ENCODE data around the gene SEMA5A. TPM values are rescaled to one million over a fixed set of nuclear protein-coding genes. Genes with fewer than 3 reads are reported as not detected.
"Not testable (repeated sequence)": the region's sequence is repeated elsewhere in the genome, so short reads cannot be mapped to it uniquely, and the experiment has no call there.

Gene SEMA5A
- total RNA-seq, 6 experiments from 2014 or later = 54.2 to 69.7 (median 59.9) TPM

DNA sequence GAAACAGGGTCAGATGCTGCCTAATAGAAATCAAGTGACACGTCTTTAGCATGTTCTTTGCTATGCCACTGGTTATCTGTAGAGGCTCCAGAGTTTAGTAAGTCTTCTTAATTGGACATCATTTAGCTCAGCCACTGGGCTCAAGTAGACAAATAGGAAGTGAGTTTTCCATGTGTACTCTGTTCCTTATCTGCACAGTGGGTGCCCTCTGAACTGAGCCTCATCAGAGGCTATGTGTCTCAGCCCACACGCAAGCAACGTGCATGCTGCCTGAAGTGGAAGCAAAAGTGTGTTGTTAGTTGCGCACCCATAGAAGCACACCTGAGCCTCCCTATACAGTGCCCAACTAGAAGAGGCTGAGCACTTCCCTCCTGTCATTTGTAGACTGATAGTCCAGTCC is 134.7 kb downstream of the SEMA5A start:
- Mint-ChIP-seq H3K9me3 (no peaks in the 10 kb centered on the region), H3K36me3 (ENCODE audit: low read depth) (peaks cover 17% of the 10 kb centered on the region), H3K4me3 (no peak overlapping the region), H3K27me3 (ENCODE audit: insufficient read depth) (no peaks in the 10 kb centered on the region; the same call in 1 of the 2 replicates), H3K4me1 (ENCODE audit: low read depth) (0 out of 2 replicates have a peak, but pooled peaks cover 4% of the 10 kb centered on the region), H3K27ac (no peak overlapping the region)
- TF ChIP-seq, protein P1, sequence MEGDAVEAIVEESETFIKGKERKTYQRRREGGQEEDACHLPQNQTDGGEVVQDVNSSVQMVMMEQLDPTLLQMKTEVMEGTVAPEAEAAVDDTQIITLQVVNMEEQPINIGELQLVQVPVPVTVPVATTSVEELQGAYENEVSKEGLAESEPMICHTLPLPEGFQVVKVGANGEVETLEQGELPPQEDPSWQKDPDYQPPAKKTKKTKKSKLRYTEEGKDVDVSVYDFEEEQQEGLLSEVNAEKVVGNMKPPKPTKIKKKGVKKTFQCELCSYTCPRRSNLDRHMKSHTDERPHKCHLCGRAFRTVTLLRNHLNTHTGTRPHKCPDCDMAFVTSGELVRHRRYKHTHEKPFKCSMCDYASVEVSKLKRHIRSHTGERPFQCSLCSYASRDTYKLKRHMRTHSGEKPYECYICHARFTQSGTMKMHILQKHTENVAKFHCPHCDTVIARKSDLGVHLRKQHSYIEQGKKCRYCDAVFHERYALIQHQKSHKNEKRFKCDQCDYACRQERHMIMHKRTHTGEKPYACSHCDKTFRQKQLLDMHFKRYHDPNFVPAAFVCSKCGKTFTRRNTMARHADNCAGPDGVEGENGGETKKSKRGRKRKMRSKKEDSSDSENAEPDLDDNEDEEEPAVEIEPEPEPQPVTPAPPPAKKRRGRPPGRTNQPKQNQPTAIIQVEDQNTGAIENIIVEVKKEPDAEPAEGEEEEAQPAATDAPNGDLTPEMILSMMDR (IDR thresholded peaks at IDR 0.05) = no peak
- DNase-seq = no peak

DNA sequence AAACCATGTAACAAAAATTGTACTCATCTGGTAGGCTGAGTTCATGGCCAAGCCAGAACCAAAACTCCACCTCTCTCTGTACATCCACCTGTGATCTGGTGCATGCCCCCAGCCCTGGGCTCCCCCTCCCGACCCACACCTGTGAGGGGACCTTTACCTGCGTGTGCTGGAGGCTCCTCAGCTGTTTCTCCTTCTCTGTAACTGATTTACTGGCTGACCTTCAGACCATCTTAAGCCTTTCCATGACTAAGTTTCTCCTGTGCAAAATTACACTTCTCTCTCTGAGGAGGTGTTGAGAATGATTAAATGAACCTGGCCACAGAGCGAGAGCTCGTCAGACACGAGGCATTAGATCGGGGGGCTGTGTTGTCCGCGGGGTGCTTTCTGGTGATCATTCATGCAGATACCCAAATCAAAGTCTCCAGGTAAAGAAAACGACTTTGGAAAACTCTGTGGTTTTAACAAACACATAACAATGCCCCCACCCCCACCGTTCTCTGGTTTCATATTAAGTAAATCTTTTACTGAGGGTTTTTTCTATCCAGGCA is 136.4 kb downstream of the SEMA5A start:
- Mint-ChIP-seq H3K27ac (no peak overlapping the region), H3K36me3 (ENCODE audit: low read depth) (peaks cover 17% of the 10 kb centered on the region), H3K9me3 (no peaks in the 10 kb centered on the region), H3K4me3 (no peak overlapping the region), H3K4me1 (ENCODE audit: low read depth) (0 out of 2 replicates have a peak, but pooled peaks cover 4% of the 10 kb centered on the region), H3K27me3 (ENCODE audit: insufficient read depth) (no peaks in the 10 kb centered on the region; the same call in 1 of the 2 replicates)
- TF ChIP-seq, protein P1 (IDR thresholded peaks at IDR 0.05) = no peak
- DNase-seq = no peak

DNA sequence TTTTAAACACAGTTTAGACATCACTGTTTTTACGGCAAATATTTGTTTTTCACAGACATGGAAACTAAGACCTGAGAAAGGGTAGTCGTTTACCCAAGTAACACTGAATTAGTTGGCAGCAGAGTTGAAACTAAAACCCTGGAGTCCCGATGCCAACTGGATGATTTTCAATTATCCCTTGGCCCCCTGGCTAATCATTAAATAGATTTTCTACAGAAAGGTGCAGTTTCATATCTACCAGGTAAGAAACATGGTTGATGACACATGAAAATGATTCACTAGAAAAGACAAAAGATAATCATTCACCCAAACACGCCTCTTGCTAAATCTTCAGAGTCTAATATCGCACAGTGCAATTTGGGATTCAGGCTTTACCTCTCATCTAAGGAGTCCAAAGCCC is 136.9 kb downstream of the SEMA5A start:
- H3K27ac Mint-ChIP-seq = no peak overlapping the region
- H3K27me3 Mint-ChIP-seq (ENCODE audit: insufficient read depth) = no peaks in the 10 kb centered on the region; the same call in 1 of the 2 replicates

DNA sequence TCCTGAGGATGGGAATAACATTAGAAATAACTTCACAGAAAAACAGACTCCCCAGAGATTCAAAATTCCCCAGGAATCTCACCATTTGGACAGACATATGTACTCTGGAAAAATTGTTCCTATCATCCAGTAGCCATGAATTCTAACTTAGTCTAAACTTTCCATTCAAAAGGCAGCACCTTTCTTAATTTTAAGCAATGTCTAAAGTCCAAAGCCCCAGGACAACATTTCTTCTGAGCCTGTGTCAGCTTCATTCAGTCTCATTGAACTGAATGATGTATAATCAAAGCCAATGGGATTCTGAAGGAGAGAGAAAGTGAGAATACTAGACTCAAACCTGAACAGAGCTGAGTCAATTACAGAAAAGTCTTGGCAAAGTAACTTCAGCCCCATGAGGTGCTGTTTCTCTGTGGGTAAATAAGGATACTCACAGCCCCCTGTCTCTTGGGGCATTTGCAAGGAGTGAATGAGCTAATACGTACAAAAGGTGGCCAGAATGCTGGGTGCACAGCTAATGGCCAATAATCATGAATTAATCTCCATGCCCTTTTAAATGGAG is 140.6 kb downstream of the SEMA5A start:
- H3K27ac Mint-ChIP-seq = no peak overlapping the region

More for the DNA sequence above, 136.9 kb downstream of the SEMA5A start:
- H3K4me3 Mint-ChIP-seq = no peak overlapping the region
- H3K9me3 Mint-ChIP-seq = no peaks in the 10 kb centered on the region
- TF ChIP-seq, protein P1 (IDR thresholded peaks at IDR 0.05) = no peak
- DNase-seq = no peak
- H3K4me1 Mint-ChIP-seq (ENCODE audit: low read depth) = 0 out of 2 replicates have a peak, but pooled peaks cover 4% of the 10 kb centered on the region
- peaks cover 17% of the 10 kb centered on the region for H3K36me3 Mint-ChIP-seq (ENCODE audit: low read depth)

DNA sequence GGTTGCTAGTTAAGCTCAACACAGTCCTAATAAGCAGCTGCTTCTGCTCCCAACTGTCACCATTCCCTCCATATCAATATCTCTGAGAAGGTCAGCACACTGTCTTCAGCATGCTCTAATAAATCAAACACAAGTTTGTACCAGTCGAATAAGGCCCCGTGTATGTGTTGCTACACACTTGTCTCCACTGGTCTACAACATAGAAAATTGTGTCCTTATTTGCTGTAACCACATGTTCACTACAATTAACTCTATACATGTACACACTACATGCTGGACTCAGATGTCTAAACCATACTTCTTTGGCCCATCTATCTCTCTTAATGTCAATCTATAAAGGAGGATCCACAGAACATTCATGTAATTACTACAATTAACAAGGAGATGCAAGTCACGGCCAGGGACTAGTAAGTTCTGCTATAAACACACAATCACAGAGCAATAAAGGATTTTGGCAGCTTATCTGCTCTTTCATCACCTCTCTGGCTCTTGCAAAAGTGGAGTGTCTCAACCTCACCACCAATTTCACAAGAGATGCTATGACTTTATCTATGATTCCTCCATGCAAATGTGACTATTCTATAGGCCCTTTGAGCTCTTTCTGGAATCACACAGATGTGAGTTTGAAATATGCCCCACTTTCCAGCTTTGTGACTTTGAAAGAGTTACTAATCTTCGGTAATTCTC is 143.9 kb downstream of the SEMA5A start:
- DNase-seq = no peak
- Mint-ChIP-seq H3K27me3 (ENCODE audit: insufficient read depth) (no peaks in the 10 kb centered on the region), H3K36me3 (ENCODE audit: low read depth) (peaks cover 32% of the 10 kb centered on the region)

More for the DNA sequence above, 140.6 kb downstream of the SEMA5A start:
- Mint-ChIP-seq H3K4me3 (no peak overlapping the region), H3K4me1 (ENCODE audit: low read depth) (0 out of 2 replicates have a peak, but pooled peaks cover 2% of the 10 kb centered on the region), H3K27me3 (ENCODE audit: insufficient read depth) (no peaks in the 10 kb centered on the region; the same call in 1 of the 2 replicates), H3K36me3 (ENCODE audit: low read depth) (peaks cover 28% of the 10 kb centered on the region; the same call in 1 of the 2 replicates), H3K9me3 (no peaks in the 10 kb centered on the region)
- DNase-seq = no peak
- TF ChIP-seq, protein P1 (IDR thresholded peaks at IDR 0.05) = no peak

DNA sequence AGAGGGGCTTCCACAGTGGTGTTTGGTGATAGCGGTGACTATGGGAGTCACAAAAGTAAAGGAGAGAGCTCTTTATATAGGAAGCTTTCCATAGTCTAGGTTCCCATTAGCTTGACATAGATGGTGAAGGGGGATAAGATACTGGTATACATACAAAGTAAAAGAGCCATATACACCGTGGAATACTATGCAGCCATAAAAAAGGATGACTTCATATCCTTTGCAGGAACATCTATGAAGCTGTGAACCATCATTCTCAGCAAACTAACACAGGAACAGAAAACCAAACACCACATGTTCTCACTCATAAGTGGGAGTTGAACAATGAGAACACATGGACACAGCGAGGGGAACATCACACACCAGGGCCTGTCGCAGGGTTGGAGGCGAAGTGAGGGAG is 146.1 kb downstream of the SEMA5A start:
- H3K4me3 Mint-ChIP-seq; H3K9me3 Mint-ChIP-seq; H3K27me3 Mint-ChIP-seq (ENCODE audit: insufficient read depth): not testable (repeated sequence)

More for the DNA sequence above, 143.9 kb downstream of the SEMA5A start:
- no peaks in the 10 kb centered on the region for H3K4me1 Mint-ChIP-seq (ENCODE audit: low read depth)
- H3K9me3 Mint-ChIP-seq = peaks cover 4% of the 10 kb centered on the region; the same call in 1 of the 2 replicates
- H3K27ac Mint-ChIP-seq = no peak overlapping the region; the same call in 1 of the 2 replicates
- TF ChIP-seq, protein P1 (IDR thresholded peaks at IDR 0.05) = no peak
- H3K4me3 Mint-ChIP-seq = no peak overlapping the region

More for the DNA sequence above, 146.1 kb downstream of the SEMA5A start:
- DNase-seq, H3K27ac Mint-ChIP-seq: not testable (repeated sequence)
- 0 out of 2 replicates have a peak, but pooled peaks cover 15% of the 10 kb centered on the region for H3K4me1 Mint-ChIP-seq (ENCODE audit: low read depth)
- H3K36me3 Mint-ChIP-seq (ENCODE audit: low read depth) = peaks cover 32% of the 10 kb centered on the region

All from HFFc6 (cell line).